HepG2 (cell line): ENCODE data around the gene CBFA2T2.

ENCODE experiments used
- MYC ChIP-seq: sonication (generic); formaldehyde crosslinking; IDR thresholded peaks from 2 replicates; pipeline ENCODE4 v1.9.0; 2021; ENCODE audit warnings: missing genetic modification reagents, borderline replicate concordance
- NFIC ChIP-seq: IDR thresholded peaks from 2 replicates; pipeline ENCODE4 v1.6.1; 2012; ENCODE audit warnings: mild to moderate bottlenecking, low read length, inconsistent platforms
- ZNF430 ChIP-seq: sonication (generic); formaldehyde crosslinking; IDR thresholded peaks from 2 replicates; pipeline ENCODE4 v1.9.0; 2021; ENCODE audit warnings: mild to moderate bottlenecking, missing genetic modification reagents

DNA sequence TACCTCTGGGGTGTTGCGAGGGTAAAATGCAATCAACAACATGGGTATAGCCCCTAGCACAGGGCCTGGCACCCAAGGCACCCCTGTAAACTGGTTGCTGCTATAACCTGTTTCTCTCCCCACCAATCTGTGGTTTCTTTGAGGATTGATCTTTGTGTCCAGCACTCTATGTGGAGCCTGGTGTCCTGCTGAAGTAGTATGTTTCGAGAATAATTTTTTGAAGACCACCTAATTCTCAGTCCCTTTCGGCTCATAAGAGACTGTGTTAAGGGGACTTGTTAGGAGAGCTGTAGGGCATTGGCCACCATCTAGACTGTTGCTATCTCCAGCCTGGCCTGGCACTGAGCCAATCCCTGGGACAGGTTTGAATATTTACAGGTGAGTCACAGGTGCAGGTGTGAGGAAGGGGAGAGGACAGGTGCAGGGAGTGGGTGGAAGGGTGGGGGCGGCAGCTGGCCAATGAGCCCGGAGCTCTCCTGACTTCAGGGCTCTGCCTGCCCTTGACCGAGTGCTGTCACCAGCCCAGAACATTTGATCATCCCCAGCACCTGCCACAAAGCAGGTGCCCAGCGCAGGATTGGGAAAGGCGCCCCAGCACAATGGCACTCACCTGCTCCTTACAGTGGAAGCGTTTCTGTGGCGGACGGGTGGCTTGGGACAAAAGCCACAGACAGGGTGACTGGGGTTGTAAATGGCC, 164.2 kb downstream of the CBFA2T2 start:
- TF ChIP-seq NFIC (no peak), ZNF430 (no peak), MYC (CRISPR knock-in tag) (no peak)
